Limb (tissue), 2 donors: ENCODE measurements around the gene CDYL.

Experiments
- DNase-seq, 2 donors: peaks; one replicate each; pipeline ENCODE4 v3.0.0-alpha.2; 2016; ENCODE audit errors: extremely low spot score in 2 of 2

Gene CDYL

GRCh38 chr6:4906293-4907276, 130.4 kb downstream of the CDYL start:
- no peak for DNase-seq

- DNase-seq: no peak
Measured at GRCh38 chr6:4907602-4908001, 131.4 kb downstream of the CDYL start.

GRCh38 chr6:4908062-4908461, 131.9 kb downstream of the CDYL start:
- DNase-seq: no peak

GRCh38 chr6:4909063-4909706, 133.0 kb downstream of the CDYL start:
- DNase-seq: no peak

GRCh38 chr6:4910037-4910760, 134.0 kb downstream of the CDYL start:
- DNase-seq: no peak

- DNase-seq: no peak
Measured at GRCh38 chr6:4912559-4912958, 136.4 kb downstream of the CDYL start.

- no peak for DNase-seq
Measured at GRCh38 chr6:4913705-4914419, 137.7 kb downstream of the CDYL start.

- peak in 1 of 2 donors; percentile 19 for DNase-seq
Measured at GRCh38 chr6:4914420-4915159, 138.4 kb downstream of the CDYL start.

GRCh38 chr6:4916954-4917561, 140.9 kb downstream of the CDYL start:
- no peak for DNase-seq

GRCh38 chr6:4920914-4921410, 144.8 kb downstream of the CDYL start:
- DNase-seq: no peak

- DNase-seq: no peak
Measured at GRCh38 chr6:4922488-4923037, 146.4 kb downstream of the CDYL start.

- DNase-seq: no peak
Measured at GRCh38 chr6:4923081-4923480, 146.9 kb downstream of the CDYL start.

GRCh38 chr6:4924661-4925271, 148.6 kb downstream of the CDYL start:
- no peak for DNase-seq

- DNase-seq: no peak
Measured at GRCh38 chr6:4925580-4925979, 149.4 kb downstream of the CDYL start.

GRCh38 chr6:4928426-4928825, 152.2 kb downstream of the CDYL start:
- no peak for DNase-seq

- no peak for DNase-seq
Measured at GRCh38 chr6:4929097-4929718, 153.0 kb downstream of the CDYL start.

GRCh38 chr6:4930025-4930691, 154.0 kb downstream of the CDYL start:
- DNase-seq: no peak

GRCh38 chr6:4931530-4932227, 155.5 kb downstream of the CDYL start:
- DNase-seq: no peak
